Medulla oblongata (tissue), 1 donor: ENCODE measurements around the gene FKBP2.

Experiments
- DNase-seq: peaks from one replicate; pipeline ENCODE4 v3.0.0-alpha.2; 2015; ENCODE audit errors: extremely low spot score

The FKBP2 gene

DNA sequence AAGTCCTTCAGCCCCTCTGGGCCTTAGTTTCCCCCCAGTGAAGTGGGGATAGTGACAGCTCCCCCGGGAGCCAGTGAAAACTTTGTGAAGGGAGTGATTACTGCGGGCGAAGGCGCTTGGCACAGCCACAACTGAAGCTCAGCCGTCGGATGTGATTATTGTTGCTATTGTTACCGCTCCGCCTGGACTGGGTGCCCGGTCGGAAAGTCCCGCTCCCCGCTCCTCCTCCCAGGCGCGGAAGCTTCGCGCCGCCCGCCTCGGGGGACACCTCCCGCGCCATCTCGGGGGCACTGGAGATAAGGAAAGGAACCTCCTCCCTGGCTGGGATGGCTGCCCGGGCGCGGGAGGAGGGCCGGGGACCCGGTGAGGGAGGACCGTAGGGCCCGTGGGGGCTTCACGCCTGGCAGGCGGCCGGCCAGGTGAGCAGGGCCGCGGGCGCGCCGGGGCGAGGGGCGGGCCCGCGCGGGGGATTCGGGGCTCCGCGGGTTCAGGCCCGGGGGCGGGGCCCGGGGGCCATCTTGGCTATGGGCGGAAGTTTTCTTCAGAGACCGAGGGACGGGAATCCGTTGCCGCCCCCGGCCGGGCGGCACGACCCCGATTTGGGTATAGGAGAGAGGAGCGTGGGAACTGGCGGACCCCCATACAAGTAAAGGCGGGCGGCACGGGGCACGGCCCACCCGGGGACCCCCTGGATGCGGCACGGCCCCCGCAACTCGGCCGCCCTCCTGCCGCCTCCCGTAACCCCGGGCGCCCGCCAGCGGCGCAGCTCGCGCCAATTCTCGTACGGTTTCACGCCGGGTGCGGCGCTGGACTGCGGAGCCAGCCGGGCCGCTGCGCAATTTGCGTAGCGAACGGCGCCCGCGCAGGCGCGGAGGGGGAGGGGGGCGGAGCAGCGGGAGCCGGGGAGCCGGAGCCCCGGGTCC is 44.3 kb downstream of the FKBP2 start, which contains the start of gene GPR137:
Gene GPR137, plus strand, starts transcription at position 887 of the 923 bp plus-strand sequence. CDS start 677 bp downstream, outside the sequence.
- peak; percentile 89 for DNase-seq

DNA sequence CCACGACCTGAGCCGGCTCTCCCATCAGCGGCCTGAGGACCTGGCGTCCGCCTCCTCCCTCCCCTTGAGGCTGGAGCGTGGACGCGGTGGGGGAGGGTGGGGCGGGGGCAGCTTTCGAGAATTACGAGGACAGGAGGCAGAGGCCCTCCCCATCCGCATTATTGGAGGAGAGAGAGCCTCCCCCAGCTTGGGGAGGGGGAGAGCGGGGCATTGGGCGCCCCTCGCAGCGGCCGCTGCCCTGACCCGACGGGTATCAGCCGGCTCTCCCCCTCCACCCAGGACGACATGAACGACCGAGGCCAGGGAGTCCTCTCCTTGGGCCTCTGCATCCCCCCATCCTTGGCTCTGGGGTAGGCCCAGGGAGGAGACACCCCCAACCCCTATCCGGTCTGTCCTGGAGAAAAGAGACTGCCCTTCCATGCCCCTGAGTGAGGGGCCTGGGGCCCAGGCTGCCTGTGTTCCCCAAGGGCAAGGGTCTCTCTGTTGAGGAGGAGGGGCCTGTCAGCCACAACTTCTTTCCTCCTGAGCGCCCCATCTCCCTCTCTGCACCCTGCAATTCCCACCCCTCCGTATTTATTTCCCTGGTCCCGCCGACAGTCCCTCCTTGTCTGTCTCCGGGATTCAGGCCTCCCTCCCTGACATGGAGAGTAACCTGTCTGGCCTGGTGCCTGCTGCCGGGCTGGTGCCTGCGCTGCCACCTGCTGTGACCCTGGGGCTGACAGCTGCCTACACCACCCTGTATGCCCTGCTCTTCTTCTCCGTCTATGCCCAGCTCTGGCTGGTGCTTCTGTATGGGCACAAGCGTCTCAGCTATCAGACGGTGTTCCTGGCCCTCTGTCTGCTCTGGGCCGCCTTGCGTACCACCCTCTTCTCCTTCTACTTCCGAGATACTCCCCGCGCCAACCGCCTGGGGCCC is 45.2 kb downstream of the FKBP2 start:
- no peak for DNase-seq

DNA sequence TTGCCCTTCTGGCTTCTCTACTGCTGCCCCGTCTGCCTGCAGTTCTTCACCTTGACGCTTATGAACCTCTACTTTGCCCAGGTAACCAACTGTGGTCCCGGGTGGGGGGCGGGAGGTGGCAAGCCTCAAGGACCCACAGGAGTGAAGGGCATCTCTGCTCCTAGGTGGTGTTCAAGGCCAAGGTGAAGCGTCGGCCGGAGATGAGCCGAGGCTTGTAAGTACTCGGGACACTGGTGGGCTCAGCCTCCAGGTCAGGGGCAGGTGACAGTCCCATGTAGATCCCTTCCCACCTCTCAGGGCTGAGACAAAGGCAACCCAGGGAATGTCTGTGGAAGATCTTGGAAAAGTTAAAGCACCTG is 45.9 kb downstream of the FKBP2 start:
- no peak for DNase-seq

DNA sequence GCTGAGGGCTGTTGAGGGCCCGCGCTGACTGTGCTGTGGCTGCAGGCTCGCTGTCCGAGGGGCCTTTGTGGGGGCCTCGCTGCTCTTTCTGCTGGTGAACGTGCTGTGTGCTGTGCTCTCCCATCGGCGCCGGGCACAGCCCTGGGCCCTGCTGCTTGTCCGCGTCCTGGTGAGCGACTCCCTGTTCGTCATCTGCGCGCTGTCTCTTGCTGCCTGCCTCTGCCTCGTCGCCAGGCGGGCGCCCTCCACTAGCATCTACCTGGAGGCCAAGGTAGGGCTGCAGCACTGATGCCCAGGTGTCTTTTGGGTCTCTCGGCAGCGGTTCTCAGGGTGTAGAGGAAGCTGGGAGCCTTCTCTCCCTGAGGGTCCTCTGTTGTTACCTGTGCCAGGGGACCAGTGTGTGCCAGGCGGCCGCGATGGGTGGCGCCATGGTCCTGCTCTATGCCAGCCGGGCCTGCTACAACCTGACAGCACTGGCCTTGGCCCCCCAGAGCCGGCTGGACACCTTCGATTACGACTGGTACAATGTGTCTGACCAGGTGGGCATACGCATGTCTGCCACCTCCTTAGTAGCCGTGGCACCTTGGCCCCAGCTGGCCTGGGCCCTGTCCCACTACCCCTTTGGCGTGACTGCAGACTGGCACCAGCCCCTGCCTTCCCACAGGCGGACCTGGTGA is 46.9 kb downstream of the FKBP2 start:
- no peak for DNase-seq

DNA sequence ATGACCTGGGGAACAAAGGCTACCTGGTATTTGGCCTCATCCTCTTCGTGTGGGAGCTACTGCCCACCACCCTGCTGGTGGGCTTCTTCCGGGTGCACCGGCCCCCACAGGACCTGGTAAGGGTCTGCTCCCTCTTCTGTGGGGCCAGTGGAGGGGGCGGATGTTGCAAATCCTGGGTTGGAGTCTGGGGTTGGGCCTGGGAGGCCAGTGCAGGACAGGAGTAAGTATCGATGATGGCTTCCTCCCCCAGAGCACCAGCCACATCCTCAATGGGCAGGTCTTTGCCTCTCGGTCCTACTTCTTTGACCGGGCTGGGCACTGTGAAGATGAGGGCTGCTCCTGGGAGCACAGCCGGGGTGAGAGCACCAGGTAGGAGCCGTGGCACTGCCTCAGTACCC is 47.5 kb downstream of the FKBP2 start:
- DNase-seq: no peak

DNA sequence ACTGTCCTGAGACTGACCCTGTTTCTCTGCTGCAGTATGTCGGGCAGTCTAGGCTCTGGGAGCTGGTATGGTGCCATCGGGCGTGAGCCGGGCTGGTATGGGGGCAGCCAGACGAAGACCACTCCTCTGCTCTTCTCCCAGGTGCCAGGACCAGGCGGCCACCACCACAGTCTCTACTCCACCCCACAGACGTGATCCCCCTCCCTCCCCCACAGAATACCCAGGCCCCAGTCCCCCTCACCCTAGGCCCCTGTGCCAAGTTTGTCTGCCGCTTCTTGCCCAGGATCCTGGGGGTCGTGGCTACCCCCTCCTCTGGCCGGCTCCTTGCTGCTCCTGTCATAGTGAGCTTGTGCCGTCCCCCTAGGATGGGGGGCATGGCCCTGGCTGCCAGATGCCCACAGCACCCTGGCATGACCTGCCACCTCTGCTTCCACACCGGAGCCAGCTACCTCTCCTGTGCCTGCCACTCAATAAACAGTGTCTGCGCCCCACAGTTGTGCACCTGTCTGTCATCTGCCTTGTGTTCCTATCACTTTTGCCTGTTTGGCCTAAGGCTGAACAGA is 48.2 kb downstream of the FKBP2 start:
- DNase-seq: no peak

DNA sequence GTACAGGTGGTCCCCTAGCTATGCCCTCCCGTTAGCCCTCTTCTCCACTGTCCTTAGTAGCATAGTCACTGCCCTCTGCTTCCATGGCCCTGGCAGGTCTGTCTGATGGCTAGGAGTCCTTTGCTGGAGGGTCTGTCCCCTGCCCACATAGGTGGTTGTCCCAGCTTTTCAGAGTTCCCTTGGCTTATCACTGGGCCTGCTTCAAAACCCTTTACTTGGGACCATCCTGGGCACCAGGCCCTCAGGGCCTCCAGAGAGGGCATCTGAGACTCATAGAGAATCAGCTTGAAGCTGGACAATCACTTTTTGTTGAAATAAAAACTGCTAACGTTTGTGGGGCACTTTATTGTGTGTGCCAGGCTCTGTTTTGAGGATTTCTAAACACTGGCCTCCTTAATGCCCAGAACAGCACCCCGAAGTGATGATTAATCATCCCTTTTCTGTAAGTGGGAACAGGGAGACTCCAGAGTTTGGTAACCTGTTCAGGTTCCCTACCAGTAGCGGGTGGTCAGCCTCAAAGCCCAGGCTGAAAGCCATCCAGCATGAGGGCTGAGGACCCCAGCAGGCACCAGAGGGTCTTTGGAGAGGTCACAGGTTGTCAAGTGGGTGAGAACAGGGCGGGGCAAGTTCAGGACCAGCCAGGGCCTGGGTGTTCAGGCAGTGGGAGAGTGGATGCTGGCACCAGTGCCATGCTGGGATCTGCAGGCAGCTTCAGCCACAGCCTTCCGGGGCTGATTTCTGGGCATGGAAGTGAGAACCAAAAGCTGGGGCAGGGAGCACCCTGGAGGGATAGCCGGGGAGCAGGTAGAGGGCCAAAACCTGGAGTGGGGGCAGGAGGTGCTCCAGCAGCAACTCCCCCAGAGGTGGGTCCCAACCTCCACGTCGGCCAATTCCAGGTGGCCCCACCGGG is 49.7 kb downstream of the FKBP2 start:
- peak; percentile 23 for DNase-seq

DNA sequence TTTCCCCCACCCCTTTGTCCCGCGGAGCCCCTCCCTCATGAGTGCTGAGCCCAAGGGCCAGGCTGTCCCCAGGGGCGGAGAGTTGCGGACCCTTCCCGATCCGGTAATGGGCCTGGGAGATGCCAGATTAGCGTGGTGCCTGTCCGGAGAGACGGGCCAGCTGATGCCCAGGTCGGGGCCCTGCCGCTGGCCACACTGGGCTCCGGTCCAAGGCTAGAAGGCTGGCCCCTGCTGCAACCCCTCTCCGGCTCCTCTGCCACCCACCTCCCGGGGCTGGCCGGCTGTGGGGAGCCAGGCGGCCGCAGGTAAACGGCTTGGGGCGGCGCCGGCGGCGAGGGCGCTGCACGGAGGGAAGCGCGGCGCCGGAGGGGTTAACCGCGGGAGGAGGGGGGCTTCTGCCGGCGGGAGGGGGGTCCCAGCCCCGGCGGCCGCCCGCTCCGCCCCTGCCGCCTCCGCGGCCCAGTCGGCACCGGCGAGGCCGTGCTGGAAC is 50.4 kb downstream of the FKBP2 start, which contains the start of gene KCNK4:
Gene KCNK4, plus strand, starts transcription at position 41 of the 490 bp plus-strand sequence. CDS start 1,717 bp downstream, outside the sequence.
- DNase-seq: no peak

DNA sequence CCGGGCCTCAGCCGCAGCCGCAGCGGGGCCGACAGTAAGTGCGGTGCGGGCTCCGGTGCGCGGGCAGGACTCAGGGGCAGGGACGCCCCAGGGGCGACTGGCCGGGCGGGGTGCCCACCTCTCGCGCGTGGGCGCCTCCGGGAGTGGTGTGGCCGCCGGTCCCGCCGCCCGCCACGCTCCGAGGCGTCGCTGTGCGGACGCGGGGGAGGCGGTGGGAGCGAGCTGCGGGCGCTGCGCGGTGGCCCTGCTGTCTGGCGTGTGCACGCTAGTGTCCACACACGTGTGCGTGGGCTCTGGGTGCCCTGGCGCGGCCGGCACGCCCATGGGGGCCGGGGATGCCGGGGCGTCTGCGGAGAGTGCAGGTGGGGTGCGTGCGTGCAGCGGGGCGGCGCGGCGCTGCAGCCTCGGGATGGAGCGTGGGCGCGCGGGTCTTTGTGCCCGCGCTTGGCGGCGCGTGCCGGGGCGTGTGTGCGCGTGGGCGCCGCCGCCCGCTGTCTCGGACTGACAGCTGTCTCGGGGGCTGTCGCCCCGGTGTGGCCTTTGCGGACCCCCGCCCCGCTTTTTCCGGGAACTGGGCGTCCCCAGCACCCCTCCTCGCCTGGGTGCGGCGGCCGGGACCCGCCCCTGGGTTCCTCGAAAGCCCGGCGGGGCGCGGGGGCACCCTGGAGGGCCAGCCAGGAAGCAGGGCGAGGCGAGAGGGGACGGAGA is 51.0 kb downstream of the FKBP2 start:
- DNase-seq: no peak

DNA sequence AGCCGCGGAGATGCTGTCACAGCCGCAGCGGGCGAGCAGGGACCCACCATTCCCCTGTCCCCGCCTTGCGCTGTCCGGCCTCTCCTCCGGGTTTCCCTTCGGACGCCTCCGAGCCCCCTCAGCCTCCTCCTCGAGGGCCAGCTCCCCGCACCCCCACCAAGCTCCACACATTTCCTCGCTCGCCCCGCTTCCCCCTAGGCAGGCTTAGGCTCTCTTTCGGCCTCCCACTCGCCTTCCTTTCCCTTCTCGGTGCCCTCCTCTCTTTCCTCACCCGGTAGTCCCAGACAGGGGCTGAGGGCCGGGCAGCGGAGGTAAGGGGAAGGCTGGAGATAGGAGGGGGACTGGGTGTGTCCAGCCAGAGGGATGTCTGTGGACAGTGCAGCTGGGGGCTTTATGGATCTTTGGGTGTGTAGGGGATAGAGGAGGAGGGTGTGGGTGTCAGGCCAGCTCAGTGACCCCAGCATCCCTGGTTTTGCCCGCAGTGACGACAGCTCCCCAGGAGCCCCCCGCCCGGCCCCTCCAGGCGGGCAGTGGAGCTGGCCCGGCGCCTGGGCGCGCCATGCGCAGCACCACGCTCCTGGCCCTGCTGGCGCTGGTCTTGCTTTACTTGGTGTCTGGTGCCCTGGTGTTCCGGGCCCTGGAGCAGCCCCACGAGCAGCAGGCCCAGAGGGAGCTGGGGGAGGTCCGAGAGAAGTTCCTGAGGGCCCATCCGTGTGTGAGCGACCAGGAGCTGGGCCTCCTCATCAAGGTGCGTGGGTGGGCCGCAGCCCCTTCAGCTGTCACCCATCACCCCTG is 51.8 kb downstream of the FKBP2 start:
- no peak for DNase-seq
